Measurements from ENCODE around the gene RAB43.

The RAB43 gene

GRCh38 chr3:129040579-129041300 is 80.9 kb downstream of the RAB43 start:
- H3K4me1 ChIP-seq (ENCODE audit: control insufficient read depth, insufficient read depth, low read length), result no peaks in the 10 kb centered on the region
- ChIA-PET POLR2A (no interaction called here), CTCF (interaction anchor here (1.0 to 1.7 kb wide), 2 partner anchors 10 to 12 kb away, joined by 4 read pairs; no protein-coding TSS in a partner anchor)
- TF ChIP-seq ZIC2 (tag by site-specific recombination; IDR thresholded peaks at IDR 0.05), result peak; percentile 10; the same call in 1 of the 2 replicates
- TF ChIP-seq TCF7L2 (IDR thresholded peaks at IDR 0.05; ENCODE audit: borderline replicate concordance, low read depth, low read length), result no peak
- no peak overlapping the region for H3K27ac ChIP-seq (ENCODE audit: extremely low read depth, low read depth, low read length)
- no peaks in the 10 kb centered on the region for H3K9me3 ChIP-seq (ENCODE audit: control insufficient read depth, insufficient read depth, low read depth, low read length)
- H3K36me3 ChIP-seq (ENCODE audit: control insufficient read depth in 2 of 2, insufficient read depth in 1 of 2, low read length in 2 of 2), result no peaks in the 10 kb centered on the region
- H3K4me3 ChIP-seq (ENCODE audit: low read depth, low read length), result no peak overlapping the region

GRCh38 chr3:129040039-129040336 is 81.6 kb downstream of the RAB43 start:
- Histone ChIP-seq H3K4me3 (ENCODE audit: low read depth, low read length) (no peak overlapping the region), H3K36me3 (ENCODE audit: control insufficient read depth in 2 of 2, insufficient read depth in 1 of 2, low read length in 2 of 2) (no peaks in the 10 kb centered on the region), H3K4me1 (ENCODE audit: control insufficient read depth, insufficient read depth, low read length) (no peaks in the 10 kb centered on the region), H3K27ac (ENCODE audit: extremely low read depth, low read depth, low read length) (no peak overlapping the region), H3K9me3 (ENCODE audit: control insufficient read depth, insufficient read depth, low read depth, low read length) (no peaks in the 10 kb centered on the region)
- POLR2A ChIA-PET, result interaction anchor here (1.1 kb wide), 1 partner anchor 13 kb away, joined by 4 read pairs; no protein-coding TSS in a partner anchor
- TF ChIP-seq ZNF280C (tag by site-specific recombination; IDR thresholded peaks at IDR 0.05) (no peak), REPIN1 (tag by site-specific recombination; IDR thresholded peaks at IDR 0.05; ENCODE audit: low read depth) (no peak), ZSCAN18 (tag by site-specific recombination; IDR thresholded peaks at IDR 0.05) (no peak), RBAK (tag by site-specific recombination; IDR thresholded peaks at IDR 0.05) (no peak), ZSCAN30 (tag by site-specific recombination; IDR thresholded peaks at IDR 0.05) (no peak), ZBTB49 (tag by site-specific recombination; IDR thresholded peaks at IDR 0.05; ENCODE audit: low read depth) (no peak), TSHZ1 (tag by site-specific recombination; IDR thresholded peaks at IDR 0.05; ENCODE audit: borderline replicate concordance) (no peak), INSM2 (tag by site-specific recombination; IDR thresholded peaks at IDR 0.05) (no peak), ZNF366 (tag by site-specific recombination; conservative IDR thresholded peaks at IDR 0.05) (no peak), ZNF707 (tag by site-specific recombination; IDR thresholded peaks at IDR 0.05) (no peak), ZNF677 (tag by site-specific recombination; IDR thresholded peaks at IDR 0.05) (no peak), ZNF157 (tag by site-specific recombination; IDR thresholded peaks at IDR 0.05) (no peak), ZNF280D (tag by site-specific recombination; IDR thresholded peaks at IDR 0.05) (no peak), ZNF544 (tag by site-specific recombination; IDR thresholded peaks at IDR 0.05) (no peak), ZNF664 (tag by site-specific recombination; IDR thresholded peaks at IDR 0.05) (no peak), ZNF23 (tag by site-specific recombination; IDR thresholded peaks at IDR 0.05; ENCODE audit: borderline replicate concordance) (no peak)
- CTCF ChIA-PET, result interaction anchor here (0.5 to 1.6 kb wide), 4 partner anchors 13 to 70 kb away, joined by 3 to 5 read pairs (median 4); no protein-coding TSS in a partner anchor
